GM21423 (cell line): ENCODE measurements around the gene PLEKHA5.

Experiments used
- ATAC-seq: cut with Tn5 transposase; IDR thresholded peaks from one replicate; pipeline ENCODE4 v1.9.1; 2021; ENCODE audit warnings: mild to moderate bottlenecking, moderate library complexity; ENCODE audit not compliant: unreplicated experiment

PLEKHA5 gene

DNA sequence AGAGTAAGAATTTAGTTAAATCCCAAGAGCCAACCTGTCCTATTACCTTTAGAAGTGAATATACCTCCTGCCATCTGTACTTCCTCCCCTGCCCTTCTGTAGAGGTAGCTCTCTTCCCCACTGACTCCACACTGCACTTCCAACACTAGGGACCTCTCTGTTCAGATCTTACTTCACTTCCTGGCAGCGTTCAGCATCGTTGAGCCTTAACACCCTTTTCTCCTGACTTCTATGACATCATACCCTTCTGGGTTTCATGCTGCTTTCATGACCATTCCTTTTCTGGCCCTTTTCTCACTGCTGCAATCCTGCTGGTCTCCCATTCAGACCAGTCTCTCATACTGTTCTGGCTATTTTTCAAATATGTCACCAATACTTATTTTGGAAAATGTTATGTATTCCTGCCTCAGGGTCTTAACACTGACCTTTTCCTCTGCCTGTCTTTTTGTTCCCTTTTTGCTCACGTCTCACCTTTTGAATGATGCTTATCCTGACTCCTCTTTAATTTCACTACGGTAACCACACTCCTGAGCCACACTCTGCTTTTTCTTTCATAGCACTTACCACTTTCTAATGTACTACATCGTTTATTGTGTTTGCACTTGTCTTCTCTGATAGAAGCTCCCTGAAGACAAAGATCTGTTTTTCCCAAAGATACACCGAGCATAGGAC is 67.6 kb downstream of the PLEKHA5 start:
- no peak for ATAC-seq

DNA sequence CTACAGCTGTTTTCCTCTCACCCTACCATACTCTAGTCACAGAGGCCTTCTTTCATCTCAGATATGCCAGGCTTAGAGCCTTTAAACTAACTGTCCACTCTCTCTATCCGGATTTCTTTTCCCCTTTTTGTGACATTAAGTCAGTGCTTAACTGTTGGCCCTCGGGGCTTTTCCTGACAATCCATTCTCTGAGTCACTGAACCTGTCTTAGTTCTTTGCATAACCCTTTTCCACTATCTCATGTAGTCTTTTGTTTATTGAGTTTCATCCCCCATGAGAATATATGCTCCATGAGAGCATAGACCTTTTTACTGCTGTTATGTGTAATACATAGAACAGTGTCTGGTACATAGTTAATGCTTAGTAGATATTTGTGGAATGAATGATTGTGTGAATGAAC is 68.7 kb downstream of the PLEKHA5 start:
- no peak for ATAC-seq

DNA sequence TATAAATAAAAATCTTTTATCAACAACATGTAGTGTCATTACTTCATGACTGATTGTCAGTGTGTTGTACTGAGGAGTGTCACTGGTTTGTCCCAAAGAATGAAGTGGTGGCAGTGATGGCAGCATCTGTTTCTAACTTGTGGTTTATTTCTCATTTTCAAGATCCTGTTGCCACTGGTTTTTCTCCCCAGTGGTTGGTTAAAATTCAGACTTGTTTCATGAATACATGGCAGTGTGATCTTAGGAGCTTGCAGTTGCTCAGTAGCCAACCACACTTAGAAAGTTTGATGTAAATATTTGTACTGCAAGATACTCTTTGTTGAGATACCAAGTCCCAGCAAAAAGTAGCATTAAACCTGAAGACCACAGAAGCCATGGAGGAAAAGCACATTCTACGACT is 69.8 kb downstream of the PLEKHA5 start:
- ATAC-seq: no peak

DNA sequence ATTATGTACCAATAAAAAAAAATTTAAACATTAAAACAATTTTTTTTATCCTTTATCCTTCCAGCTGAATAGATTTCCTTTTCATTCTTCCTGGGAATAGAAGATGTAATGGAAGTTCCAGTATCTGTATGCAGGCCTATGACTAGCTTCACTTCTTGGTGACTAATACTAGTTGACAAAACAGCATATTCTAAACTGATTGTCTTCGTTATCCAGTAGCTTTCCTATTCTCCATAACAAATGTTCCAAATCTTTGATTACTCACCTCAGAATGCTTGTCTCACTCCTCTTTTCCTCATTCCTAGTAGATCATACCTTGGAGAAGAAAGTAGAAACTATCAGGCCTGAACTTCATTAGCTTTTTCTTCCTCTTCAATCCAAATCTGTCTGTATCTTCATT is 70.7 kb downstream of the PLEKHA5 start:
- no peak for ATAC-seq

DNA sequence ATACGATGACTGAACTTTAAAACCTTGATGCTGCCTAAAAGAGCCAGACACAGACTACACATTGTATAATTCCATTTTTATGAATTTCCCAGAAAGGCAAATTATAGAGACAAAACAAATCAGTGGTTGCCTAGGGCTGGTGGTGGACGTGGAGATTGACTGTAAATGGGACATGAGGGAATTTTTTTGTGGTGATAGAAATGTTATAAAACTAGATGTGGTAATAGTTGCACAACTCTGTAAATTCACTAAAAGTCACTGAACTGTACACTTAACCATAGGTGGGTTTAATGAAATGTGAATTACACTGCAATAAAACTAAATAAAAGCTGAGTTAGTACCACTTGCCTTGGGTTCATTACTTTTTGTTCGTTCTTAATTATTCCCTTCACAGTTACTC is 72.1 kb downstream of the PLEKHA5 start:
- no peak for ATAC-seq

DNA sequence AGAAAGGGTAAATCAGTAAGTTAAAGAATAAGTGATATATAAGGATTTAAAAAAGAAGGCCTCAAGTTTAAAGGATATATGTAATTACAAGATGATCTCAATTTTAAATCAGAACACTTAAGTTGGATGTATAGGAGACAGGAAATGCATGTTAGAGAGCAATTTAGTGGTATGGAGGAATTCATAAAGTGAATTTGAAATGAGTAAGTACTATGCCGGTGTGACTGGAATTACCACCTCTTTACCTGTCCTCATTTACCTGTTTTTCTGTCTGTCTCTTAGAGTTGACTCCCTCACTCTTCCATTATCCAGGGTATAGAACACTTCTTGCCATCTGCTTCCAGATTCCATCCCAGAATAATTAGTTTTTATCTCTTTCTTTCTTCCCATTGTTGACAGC is 73.5 kb downstream of the PLEKHA5 start:
- ATAC-seq: no peak

DNA sequence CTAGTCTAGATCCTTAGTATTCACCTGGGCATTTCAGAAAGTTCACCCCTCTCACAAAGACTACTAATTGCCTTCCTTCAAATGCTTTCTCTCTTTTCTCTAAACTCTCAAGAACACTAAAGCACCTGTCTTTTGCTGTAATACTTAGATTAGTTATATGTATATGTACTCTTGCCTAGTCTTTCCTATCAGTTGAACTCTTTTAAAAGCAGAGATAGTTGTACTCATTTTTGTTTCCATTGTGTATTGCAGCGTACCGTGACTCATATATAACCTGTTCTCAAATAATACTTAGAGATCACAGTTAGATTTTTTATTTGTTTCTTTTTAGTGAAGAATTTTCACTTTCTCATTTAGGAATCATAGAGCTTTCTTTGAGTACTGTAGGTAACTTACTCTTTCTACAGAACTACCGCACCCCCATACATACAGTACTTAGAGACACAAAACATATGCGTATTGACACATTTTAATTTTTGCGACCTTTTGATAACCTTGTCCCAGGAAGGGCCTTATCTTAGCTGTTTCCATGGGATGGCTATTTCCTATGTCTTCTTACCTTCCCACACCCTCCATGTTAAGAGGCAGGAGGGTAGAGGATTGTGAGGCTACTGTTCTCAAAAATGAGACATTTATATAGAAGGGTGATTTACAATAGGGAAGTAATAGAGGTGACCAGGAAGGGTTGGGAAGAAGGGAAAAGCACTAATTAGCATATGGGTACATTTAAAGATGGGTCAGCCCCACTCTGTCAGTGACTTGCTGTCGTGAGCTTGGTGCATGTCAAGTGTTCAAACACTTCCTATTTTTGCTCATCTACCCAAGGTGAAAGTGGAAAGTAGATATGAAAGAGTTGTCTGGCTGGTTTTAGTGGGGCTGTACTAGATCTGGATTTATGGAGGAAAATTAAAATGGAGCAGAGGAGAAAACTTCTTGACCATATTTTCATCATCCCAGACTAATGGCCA is 74.3 kb downstream of the PLEKHA5 start:
- no peak for ATAC-seq

DNA sequence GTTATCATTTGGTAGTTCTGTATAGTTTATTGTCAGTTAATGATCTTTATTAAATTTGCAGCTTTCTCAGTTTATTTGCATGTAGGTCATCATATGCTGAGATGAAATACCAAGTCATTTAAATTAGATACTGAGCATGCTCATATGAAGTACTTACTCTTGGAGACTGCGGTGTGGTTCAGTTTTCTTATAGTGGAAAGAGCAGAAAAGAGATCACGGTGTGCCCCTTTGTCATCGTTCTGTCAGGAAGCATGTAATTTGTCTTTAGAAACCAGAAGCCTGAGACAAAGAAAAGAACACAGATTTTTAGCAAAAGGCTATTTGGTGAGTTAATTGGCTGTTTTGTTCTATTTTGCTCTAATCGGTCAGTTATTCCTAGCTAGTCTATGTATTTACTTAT is 75.6 kb downstream of the PLEKHA5 start:
- ATAC-seq: no peak

DNA sequence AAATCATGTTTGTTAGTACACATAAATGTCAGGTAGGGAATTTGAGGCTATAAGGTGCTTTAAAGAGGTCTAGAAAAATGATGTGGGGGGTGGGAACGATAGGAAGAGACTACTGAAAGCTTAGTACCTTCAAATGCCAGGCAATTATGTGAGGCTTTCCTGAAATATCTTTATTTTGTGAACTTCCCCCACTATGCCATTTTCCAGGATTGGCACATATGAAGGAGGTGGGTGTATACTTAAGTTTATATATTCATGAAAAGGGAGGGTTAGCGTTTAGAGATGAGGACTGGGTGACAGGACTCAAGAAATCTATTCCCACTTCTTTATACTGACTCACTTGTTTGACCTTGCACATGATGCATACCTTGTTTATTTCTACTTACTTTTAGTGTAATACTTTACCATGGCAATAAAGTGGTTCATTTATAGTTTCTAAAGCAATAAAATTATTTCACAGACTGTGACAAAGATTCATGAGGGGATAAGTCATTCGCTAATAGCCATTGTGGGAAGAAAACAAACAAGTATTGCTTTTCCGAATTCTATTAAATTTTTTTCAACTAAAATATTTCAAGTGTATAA is 77.1 kb downstream of the PLEKHA5 start:
- no peak for ATAC-seq

DNA sequence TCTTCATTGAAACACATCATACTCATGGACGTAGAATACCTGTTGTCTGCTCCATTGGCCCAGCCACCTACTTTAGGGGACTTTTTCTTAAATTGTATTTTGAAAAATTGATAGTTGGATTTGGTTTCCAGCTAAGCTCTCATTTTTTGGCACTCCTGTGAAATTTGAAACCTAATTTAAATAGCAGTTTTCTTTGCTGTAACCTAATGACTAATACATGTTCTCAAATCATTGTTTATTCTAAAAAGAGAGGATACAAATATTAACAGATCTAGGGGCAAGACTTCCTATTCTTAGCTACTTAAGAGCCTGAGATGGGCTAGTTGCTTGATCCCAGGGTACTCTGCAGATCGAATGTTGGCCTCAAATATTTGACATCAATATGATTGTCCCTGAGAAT is 78.9 kb downstream of the PLEKHA5 start:
- no peak for ATAC-seq

DNA sequence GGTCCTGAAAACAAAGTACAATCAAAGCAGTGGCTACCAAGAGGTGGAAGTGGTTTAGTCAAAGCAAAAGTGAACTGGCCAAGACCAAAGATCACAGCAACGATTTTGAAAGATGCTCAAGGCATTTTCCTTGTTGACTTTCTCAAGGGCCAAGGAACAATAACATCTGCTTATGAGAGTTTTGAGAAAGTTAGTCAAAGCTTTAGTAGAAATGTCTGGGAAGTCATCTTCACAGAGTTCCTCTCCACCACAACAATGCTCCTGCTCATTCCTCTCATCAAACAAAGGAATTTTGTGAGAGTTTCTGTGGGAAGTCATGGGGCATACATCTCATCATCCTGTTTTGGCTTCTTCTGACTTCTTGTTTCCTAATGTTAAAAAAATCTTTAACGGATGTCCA is 80.1 kb downstream of the PLEKHA5 start:
- no peak for ATAC-seq

DNA sequence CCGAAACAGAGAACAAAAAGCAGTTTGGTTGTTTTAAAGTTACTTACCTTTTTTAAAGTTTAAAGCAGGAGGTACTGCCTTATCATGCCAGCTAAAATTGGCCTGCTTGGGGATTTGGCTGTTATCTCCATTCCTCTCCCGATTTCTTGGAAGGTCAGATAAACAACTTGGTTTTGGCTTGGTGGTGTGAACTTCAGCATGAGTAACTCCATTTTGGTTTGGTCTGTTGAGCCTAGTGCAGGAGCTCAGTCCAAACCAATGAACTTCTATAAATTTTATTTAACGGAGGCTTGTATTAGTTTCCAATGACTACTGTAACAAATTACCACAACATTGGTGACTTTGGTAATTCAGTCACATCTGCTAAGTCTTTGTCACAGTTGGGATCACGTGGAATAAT is 82.3 kb downstream of the PLEKHA5 start:
- no peak for ATAC-seq

DNA sequence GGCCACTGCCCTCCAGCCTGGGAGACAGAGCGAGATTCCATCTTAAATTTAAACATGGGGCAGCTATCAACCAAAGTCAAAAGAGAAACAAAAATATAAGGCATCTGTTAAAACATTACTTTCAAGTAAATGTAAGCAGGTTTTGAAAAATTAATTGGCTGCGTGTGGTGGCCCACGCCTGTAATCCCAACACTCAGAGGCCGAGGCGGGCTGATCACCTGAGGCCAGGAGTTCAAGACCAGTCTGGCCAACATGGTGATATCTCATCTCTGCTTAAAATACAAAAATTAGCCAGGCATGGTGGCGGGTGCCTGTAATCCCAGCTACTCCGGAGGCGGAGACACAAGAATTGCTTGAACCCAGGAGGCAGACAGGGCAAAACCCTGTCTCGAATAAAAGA is 82.7 kb downstream of the PLEKHA5 start:
- no peak for ATAC-seq

DNA sequence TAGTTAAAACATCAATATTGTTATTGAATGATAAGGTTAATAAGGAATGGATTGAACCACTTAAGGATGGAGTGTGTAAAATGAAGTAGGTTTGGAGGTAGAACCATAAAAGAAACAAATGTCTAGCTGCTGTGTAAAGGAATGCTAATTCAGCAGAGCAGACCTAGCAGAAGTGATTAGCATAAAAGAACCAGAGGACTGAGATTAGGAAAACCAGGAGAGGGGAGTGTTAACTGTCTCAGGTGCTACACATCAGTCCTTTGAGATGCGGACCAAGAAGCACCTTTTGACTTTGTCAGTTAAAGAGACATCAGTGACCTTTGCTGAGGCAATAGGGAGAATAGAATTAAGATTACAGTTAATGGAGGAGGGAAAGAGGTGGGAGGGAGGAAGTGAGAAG is 84.5 kb downstream of the PLEKHA5 start:
- ATAC-seq: no peak

DNA sequence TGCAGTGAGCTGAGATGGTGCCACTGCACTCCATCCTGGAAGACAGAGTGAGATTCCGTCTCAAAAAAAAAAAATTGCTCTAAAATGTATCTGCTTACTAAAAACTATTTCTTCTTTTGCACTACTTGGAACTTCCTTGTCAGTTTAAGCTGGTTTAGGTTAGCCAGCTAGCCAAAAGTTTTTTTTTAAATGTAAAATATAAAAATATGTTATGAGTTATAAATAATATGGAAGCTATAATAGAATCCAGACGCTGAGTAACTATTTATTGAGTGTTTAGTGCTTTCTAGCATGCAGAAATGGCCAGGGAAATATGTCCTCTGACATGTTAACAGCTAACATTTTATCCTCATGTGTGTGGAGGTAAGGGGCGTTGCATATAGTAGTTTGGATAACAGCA is 85.6 kb downstream of the PLEKHA5 start:
- ATAC-seq: no peak

DNA sequence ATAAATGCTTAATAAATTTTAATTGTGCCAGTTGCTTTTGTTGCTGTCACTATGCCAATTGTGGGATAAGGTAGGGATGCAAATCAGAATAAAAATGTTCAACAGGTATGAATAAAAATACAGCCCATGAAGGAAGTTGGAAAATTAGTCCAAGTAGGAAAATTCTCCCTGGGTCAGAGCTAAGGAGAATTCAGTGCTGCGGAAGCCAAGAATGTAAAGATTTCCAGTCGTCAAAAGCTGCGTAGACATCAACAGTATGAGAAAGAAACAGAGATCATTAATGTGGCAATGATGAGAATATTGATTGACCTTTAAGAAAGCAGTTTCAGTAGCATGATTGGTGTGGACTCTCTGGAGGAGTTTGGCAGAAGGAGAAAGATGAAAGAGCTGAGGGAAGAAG is 87.9 kb downstream of the PLEKHA5 start:
- ATAC-seq: no peak

DNA sequence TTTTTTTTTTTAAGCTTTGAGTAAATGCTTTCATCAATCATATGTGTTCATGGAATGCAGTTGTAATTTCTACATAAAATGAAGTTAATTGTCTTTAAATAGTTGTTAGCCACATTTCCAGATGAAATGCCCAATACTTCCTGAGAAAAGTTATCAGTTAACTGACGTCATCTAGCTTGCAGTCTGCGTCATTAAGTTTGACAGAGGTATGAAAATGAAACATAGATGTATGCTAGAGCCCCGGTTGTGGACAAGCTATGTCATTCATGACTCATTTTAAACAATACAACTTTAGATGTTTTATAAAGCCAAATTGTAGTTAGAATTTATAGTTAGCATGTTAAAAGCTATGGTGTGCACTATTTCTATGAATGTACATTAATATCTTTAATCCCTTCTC is 90.7 kb downstream of the PLEKHA5 start:
- no peak for ATAC-seq

DNA sequence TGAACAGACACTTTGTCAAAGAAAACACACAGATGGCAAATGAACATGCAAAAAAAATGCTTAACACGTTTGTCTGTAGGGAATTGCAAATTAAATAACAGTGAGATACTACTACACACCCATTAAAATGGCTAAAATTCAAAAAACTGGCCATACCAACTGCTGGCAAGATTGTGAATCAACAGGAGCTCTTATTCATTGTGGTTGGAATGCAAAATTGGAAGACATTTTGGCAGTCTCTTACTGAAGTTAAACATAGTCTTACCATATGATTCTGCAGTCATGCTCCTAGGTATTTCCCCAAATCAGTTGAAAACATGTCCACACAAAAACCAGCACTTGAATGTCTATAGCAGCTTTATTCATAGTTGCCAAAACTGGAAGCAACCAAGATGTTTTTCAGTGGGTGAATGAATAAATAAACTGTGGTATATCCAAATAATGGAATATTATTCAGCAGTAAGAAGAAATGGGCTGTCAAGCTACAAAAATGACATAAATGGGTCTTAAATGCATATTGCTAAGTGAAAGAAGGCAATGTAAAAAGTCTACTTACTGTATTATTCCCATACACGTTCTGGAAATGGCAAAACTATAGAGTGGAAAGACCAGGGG is 91.4 kb downstream of the PLEKHA5 start:
- ATAC-seq: no peak

DNA sequence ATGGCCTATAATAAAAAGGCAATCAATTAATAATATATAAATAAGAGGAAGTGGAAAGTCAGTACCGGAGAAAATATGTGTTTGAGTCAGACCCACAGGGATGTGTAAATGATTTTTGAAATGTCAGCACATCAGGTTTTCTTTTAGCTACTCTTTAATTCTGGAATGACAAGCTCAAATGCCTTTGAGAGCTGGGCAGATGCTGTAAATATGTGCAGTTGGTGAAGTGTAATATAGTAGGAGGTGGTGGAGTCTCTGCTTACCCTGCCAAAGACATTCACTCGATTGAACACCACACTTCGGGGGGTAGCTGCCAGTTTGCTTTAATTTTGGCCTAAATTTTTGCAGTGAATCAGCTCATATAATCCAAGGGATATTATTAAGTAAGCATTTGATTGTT is 93.0 kb downstream of the PLEKHA5 start:
- ATAC-seq: no peak

DNA sequence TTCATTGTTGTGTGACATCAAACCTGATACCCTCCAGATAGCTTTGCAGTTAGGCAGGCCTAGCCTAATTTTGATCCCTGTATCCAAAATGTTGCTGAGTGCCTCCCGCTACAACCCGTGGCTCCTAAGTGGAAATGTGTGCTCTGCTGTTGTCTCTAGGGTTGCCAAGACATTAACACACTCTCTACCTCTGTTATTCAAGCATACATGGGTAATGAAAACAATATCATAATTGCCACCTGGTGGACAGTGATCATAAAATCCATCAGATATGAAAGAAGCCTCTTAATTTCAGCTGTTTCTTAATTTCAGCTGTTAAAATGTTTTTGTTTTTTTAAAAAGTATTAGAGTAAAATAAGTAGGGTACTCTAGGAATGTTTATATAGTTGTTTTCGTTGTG is 93.5 kb downstream of the PLEKHA5 start:
- ATAC-seq: no peak

DNA sequence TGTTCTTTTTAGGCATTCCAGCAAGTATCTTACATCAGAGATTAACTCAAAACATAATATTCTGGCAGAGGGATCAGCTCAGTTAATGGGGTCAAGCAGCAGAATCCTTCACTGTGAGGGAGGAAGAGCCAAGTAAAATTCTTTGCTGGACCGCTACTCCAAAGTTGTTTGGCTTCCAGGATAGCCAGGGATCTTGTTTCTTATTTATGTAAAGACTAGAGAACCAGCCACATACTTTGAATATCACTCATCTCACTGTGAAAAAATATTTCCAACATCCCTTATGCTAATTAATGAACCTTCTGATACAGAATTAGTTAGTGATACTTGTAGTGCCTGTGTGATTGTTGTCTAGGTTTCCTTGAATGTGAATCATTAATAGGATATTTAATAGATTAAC is 94.2 kb downstream of the PLEKHA5 start:
- no peak for ATAC-seq

DNA sequence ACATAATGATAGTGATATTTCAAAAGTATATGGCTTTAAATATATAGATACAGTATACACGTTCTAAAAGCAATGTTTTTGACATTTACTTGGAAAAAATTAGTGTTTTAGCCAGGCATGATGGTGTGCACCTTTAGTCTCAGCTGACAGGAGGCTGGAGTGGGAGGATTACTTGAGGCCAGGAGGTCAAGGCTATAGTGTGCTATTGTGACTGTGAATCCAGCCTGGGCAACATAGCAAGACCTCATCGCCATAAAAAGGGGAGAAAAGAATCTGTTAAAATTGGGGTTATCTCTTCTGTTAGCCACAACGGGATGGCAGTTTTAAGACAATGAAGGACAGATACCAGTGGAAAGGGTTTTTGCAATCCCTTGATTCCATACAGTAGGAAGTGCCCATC is 95.2 kb downstream of the PLEKHA5 start:
- ATAC-seq: no peak
